ENCODE measurements around the gene SLC4A2.

Gene SLC4A2

DNA sequence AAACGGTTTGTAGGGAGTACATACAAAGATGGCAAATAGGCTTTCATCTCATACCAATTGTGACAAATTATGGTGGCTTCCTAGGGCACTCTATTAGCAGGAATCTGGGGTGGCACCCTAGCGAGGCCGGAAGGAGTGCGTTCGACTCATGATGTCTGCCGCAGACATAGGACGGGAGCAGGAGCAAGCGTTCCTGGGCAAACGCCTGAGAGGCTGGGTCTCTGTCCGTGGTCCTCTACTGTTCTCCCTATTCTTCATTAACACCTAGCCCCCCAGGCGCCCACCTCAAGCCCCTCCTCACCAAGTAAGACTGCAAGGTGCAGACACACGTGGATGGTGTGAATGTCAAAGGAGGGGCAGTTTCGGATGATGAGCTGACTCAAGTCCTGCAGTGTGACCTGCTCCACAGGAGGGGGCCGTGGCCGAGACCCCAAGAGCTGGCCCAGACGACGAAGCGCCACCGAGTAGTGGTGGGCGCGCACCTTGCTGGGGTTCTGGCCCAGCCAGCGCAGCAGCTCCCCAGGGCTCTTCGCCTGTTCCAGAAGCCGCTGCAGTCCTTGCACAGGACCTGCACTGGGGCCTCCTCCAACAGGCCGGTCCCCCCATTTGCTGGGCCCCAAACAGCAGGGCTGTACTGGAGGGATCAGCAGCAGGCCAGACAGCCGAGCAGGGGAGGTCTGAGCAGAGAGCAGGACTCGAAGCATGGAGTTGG lies 20.0 kb downstream of the SLC4A2 start:
- no peaks in the 10 kb centered on the region for H3K27me3 ChIP-seq (ENCODE audit: insufficient read depth, poor library complexity, severe bottlenecking)
- no peak for DNase-seq (ENCODE audit: low read depth in 1 of 2, low spot score in 1 of 2)
- peak overlapping the region; percentile 97; the same call in 1 of the 2 replicates for H3K27ac ChIP-seq (replicated peaks)
- H3K4me3 ChIP-seq (replicated peaks; ENCODE audit: insufficient read depth, low read length) = peak overlapping the region; percentile 77
- TF ChIP-seq POLR2AphosphoS5 (IDR thresholded peaks at IDR 0.05; ENCODE audit: low read depth) (no peak), GABPA (IDR thresholded peaks at IDR 0.05; ENCODE audit: low read depth) (no peak), SPI1 (IDR thresholded peaks at IDR 0.05; ENCODE audit: borderline replicate concordance, low read depth) (no peak)
- TF ChIP-seq, protein P1, sequence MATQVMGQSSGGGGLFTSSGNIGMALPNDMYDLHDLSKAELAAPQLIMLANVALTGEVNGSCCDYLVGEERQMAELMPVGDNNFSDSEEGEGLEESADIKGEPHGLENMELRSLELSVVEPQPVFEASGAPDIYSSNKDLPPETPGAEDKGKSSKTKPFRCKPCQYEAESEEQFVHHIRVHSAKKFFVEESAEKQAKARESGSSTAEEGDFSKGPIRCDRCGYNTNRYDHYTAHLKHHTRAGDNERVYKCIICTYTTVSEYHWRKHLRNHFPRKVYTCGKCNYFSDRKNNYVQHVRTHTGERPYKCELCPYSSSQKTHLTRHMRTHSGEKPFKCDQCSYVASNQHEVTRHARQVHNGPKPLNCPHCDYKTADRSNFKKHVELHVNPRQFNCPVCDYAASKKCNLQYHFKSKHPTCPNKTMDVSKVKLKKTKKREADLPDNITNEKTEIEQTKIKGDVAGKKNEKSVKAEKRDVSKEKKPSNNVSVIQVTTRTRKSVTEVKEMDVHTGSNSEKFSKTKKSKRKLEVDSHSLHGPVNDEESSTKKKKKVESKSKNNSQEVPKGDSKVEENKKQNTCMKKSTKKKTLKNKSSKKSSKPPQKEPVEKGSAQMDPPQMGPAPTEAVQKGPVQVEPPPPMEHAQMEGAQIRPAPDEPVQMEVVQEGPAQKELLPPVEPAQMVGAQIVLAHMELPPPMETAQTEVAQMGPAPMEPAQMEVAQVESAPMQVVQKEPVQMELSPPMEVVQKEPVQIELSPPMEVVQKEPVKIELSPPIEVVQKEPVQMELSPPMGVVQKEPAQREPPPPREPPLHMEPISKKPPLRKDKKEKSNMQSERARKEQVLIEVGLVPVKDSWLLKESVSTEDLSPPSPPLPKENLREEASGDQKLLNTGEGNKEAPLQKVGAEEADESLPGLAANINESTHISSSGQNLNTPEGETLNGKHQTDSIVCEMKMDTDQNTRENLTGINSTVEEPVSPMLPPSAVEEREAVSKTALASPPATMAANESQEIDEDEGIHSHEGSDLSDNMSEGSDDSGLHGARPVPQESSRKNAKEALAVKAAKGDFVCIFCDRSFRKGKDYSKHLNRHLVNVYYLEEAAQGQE (IDR thresholded peaks at IDR 0.05; ENCODE audit: insufficient replicate concordance, low read depth) = peak; percentile 30

DNA sequence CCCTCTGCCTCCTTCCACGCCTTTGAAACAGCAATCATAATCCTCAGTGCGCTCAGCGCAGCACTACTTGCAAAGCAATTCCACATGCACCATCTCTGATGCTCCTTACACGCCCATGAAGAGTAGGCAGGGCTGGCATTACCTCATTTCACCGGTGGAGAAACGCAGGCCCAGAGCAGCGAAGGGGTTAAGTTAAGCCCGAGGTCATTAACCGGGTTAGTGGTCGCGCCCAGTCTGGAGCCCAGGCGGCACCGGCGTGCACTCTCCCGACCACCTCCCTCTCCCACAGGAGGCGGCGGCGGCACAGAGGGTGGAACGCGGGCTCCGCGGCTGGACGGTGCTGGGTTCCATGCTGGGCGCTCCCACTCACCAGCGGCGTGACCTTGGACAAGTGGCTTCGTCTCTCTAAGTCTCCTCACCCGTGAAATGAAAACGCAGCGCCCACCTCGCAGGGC lies 20.7 kb downstream of the SLC4A2 start:
- Histone ChIP-seq H3K27ac (replicated peaks) (peak overlapping the region; percentile 97), H3K4me3 (replicated peaks; ENCODE audit: insufficient read depth, low read length) (peak overlapping the region; percentile 77), H3K27me3 (ENCODE audit: insufficient read depth, poor library complexity, severe bottlenecking) (no peaks in the 10 kb centered on the region)
- TF ChIP-seq POLR2AphosphoS5 (IDR thresholded peaks at IDR 0.05; ENCODE audit: low read depth) = 0 out of 2 replicates have a peak, but pooled peaks have one; percentile 13
- TF ChIP-seq SPI1 (IDR thresholded peaks at IDR 0.05; ENCODE audit: borderline replicate concordance, low read depth) = no peak
- DNase-seq (ENCODE audit: low read depth in 1 of 2, low spot score in 1 of 2) = peak in 1 of 2 experiments; percentile 34

DNA sequence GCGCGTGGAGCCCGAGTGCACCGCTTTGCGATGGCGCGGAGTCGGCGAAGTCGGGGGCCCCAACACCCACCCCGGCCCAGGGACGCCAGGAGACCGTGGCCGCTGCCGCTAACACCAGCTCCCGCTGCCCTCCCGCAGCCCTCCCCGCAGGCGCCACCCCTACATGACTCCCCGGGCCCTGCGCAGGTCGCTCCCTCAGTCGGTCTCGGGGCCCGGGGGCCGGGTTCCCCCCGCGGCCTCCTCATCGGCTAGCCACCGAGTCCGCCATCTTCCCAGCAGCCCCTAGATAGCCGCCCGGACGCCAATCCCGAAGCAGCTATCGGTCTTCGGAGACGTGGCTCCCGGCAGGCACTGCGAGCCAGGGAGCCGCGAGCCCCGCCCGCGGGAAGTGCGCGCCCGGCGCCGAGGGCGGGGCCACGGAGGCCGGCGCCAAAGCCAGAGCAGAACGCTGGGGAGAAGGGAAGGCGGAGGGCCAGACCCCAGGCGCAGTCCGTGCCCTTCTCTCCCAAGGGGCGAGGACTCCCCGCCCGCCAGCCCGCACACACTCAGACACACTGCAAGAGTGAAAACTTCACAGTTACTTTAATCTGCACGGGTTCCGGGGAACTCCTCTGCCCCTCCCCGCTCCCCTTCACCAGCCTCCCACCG lies 21.3 kb downstream of the SLC4A2 start, which contains the start of gene FASTK:
Gene FASTK, minus strand, starts transcription at position 288 of the 648 bp plus-strand sequence. Its CDS starts 43 bp downstream, at position 245.
- TF ChIP-seq, protein P2, sequence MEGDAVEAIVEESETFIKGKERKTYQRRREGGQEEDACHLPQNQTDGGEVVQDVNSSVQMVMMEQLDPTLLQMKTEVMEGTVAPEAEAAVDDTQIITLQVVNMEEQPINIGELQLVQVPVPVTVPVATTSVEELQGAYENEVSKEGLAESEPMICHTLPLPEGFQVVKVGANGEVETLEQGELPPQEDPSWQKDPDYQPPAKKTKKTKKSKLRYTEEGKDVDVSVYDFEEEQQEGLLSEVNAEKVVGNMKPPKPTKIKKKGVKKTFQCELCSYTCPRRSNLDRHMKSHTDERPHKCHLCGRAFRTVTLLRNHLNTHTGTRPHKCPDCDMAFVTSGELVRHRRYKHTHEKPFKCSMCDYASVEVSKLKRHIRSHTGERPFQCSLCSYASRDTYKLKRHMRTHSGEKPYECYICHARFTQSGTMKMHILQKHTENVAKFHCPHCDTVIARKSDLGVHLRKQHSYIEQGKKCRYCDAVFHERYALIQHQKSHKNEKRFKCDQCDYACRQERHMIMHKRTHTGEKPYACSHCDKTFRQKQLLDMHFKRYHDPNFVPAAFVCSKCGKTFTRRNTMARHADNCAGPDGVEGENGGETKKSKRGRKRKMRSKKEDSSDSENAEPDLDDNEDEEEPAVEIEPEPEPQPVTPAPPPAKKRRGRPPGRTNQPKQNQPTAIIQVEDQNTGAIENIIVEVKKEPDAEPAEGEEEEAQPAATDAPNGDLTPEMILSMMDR (IDR thresholded peaks at IDR 0.05; ENCODE audit: insufficient read depth, low read length) = no peak
- peak; percentile 74; the same call in 1 of the 2 replicates for TF ChIP-seq POLR2AphosphoS5 (IDR thresholded peaks at IDR 0.05; ENCODE audit: low read depth)
- TF ChIP-seq, protein P1 (IDR thresholded peaks at IDR 0.05; ENCODE audit: insufficient replicate concordance, low read depth) = peak; percentile 54
- peak within 1 kb of the TSS; percentile 97 for H3K27ac ChIP-seq (replicated peaks)
- H3K4me3 ChIP-seq (replicated peaks; ENCODE audit: insufficient read depth, low read length) = peak within 1 kb of the TSS; percentile 77
- no peaks in the 10 kb centered on the region for H3K27me3 ChIP-seq (ENCODE audit: insufficient read depth, poor library complexity, severe bottlenecking)
- peak in 1 of 2 experiments; percentile 89 for DNase-seq (ENCODE audit: low read depth in 1 of 2, low spot score in 1 of 2)

DNA sequence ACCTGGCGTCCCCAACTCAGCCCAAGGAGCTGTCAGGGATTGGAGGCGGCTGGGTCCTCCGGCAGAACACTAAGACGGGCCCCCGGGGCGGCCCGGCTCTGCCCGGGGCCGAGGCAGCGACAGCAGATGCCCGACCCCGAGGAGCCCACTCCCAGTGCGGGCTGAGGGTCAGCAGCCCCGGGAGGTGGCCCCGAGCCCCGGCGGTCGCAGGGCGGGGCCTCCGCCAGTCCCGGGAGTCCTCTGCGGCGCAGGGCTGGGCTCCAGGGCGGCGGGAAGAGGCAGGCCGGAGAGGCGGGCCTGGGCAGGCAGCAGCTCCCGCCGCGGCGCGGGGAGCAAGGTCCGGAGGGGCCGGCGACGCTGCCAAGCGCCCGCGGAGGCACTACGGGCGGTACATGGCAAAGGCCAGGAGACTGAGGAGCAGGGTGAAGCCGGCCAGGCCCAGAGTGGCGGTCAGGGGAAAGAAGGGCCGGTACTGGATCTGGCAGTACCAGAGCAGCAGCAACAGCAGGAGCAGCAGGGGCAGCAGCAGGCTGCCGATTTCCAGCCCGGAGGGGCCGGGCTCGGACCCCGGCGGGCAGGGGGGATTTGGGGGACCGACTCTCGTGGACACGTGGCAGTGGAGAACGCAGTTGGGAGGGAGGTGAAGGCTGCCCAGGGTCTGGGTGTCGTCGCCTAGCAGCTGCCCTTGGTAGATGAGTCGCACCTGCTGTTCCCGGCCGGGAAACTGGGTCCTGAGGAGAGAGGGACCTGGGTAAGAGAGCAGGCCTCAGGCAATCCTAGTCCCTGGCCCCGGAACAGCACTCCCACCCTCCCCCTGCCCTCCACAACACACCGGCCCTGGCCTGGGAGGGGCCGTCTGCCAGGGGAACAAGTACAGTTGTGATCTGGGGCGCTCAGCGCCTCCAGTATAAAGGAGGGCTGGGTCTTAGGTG lies 22.0 kb downstream of the SLC4A2 start:
- TF ChIP-seq, protein P1 (IDR thresholded peaks at IDR 0.05; ENCODE audit: insufficient replicate concordance, low read depth) = no peak
- TF ChIP-seq, protein P2 (IDR thresholded peaks at IDR 0.05; ENCODE audit: insufficient read depth, low read length) = no peak
- no peak for TF ChIP-seq POLR2AphosphoS5 (IDR thresholded peaks at IDR 0.05; ENCODE audit: low read depth)
- TF ChIP-seq GABPA (IDR thresholded peaks at IDR 0.05; ENCODE audit: low read depth) = no peak
- no peak for TF ChIP-seq SPI1 (IDR thresholded peaks at IDR 0.05; ENCODE audit: borderline replicate concordance, low read depth)
- DNase-seq (ENCODE audit: low read depth in 1 of 2, low spot score in 1 of 2) = no peak
- peak overlapping the region; percentile 77 for H3K4me3 ChIP-seq (replicated peaks; ENCODE audit: insufficient read depth, low read length)
- no peaks in the 10 kb centered on the region for H3K27me3 ChIP-seq (ENCODE audit: insufficient read depth, poor library complexity, severe bottlenecking)
- peak overlapping the region; percentile 97 for H3K27ac ChIP-seq (replicated peaks)
